H9 (cell line): ENCODE measurements around the gene LMLN. TPM values are rescaled to one million over a fixed set of nuclear protein-coding genes. Genes with fewer than 3 reads are reported as not detected.

Experiments
- DNase-seq: peaks from one replicate; pipeline ENCODE4 v3.0.0-alpha.2; 2017
- H2AFZ ChIP-seq: one replicate; pipeline ENCODE4 v1.6.1; 2013; ENCODE audit warnings: mild to moderate bottlenecking, low read length, control low read depth, moderate library complexity
- H2AK5ac ChIP-seq: 2 replicates; pipeline ENCODE4 v1.6.1; 2013; ENCODE audit warnings: low read length, control low read depth, mixed read lengths; ENCODE audit not compliant: insufficient read length
- H2BK120ac ChIP-seq: one replicate; pipeline ENCODE4 v1.6.1; 2013; ENCODE audit warnings: low read depth, mild to moderate bottlenecking, low read length, control low read depth, inconsistent platforms; ENCODE audit not compliant: poor library complexity, severe bottlenecking
- H2BK12ac ChIP-seq: 2 replicates; pipeline ENCODE4 v1.6.1; 2013; ENCODE audit warnings: low read length, control low read depth, mixed read lengths, low read depth; ENCODE audit not compliant: insufficient read length
- H2BK15ac ChIP-seq: 2 replicates; pipeline ENCODE4 v1.6.1; 2013; ENCODE audit warnings: low read depth, low read length, control low read depth
- H2BK20ac ChIP-seq: one replicate; pipeline ENCODE4 v1.6.1; 2013; ENCODE audit warnings: low read depth, mild to moderate bottlenecking, low read length, control low read depth, inconsistent platforms; ENCODE audit not compliant: poor library complexity, severe bottlenecking
- H2BK5ac ChIP-seq: 2 replicates; pipeline ENCODE4 v1.6.1; 2013; ENCODE audit warnings: low read length, control low read depth, mixed read lengths; ENCODE audit not compliant: insufficient read length
- H3K14ac ChIP-seq: 2 replicates; pipeline ENCODE4 v1.6.1; 2013; ENCODE audit warnings: low read length, control low read depth; ENCODE audit not compliant: insufficient read depth
- H3K18ac ChIP-seq: 2 replicates; pipeline ENCODE4 v1.6.1; 2013; ENCODE audit warnings: low read depth, mild to moderate bottlenecking, mixed read lengths, low read length, control low read depth; ENCODE audit not compliant: insufficient read length
- H3K23ac ChIP-seq: 2 replicates; pipeline ENCODE4 v1.6.1; 2013; ENCODE audit warnings: low read length, control low read depth, mixed read lengths, low read depth; ENCODE audit not compliant: insufficient read length
- H3K23me2 ChIP-seq: 2 replicates; pipeline ENCODE4 v1.6.1; 2013; ENCODE audit warnings: low read depth, mild to moderate bottlenecking, mixed read lengths, low read length, control low read depth; ENCODE audit not compliant: insufficient read length, poor library complexity, severe bottlenecking
- H3K27ac ChIP-seq: 2 replicates; pipeline ENCODE4 v1.5.1; 2013; ENCODE audit warnings: low read length, control low read depth, mixed read lengths, low read depth; ENCODE audit not compliant: insufficient read length
- H3K27me3 ChIP-seq: 2 replicates; pipeline ENCODE4 v1.6.1; 2013; ENCODE audit warnings: low read length, control low read depth, inconsistent platforms; ENCODE audit not compliant: insufficient read depth
- H3K4ac ChIP-seq: 2 replicates; pipeline ENCODE4 v1.6.1; 2013; ENCODE audit warnings: low read depth, mild to moderate bottlenecking, control low read depth, inconsistent platforms, low read length, moderate library complexity
- H3K4me1 ChIP-seq: 2 replicates; pipeline ENCODE4 v1.6.1; 2013; ENCODE audit warnings: low read length, control low read depth, inconsistent platforms; ENCODE audit not compliant: insufficient read depth
- H3K4me2 ChIP-seq: 2 replicates; pipeline ENCODE4 v1.6.1; 2013; ENCODE audit warnings: low read length, control low read depth, mixed read lengths; ENCODE audit not compliant: insufficient read length, insufficient read depth
- H3K56ac ChIP-seq: 2 replicates; pipeline ENCODE4 v1.6.1; 2013; ENCODE audit warnings: low read depth, mild to moderate bottlenecking, mixed read lengths, low read length, control low read depth; ENCODE audit not compliant: insufficient read length
- H3K79me1 ChIP-seq: 2 replicates; pipeline ENCODE4 v1.6.1; 2013; ENCODE audit warnings: low read depth, mild to moderate bottlenecking, moderate library complexity, low read length, control low read depth, inconsistent platforms; ENCODE audit not compliant: insufficient read depth, poor library complexity, severe bottlenecking
- H3K79me2 ChIP-seq: 2 replicates; pipeline ENCODE4 v1.6.1; 2013; ENCODE audit warnings: low read length, control low read depth, inconsistent platforms; ENCODE audit not compliant: insufficient read depth
- H3K9ac ChIP-seq: 2 replicates; pipeline ENCODE4 v1.6.1; 2013; ENCODE audit warnings: low read length, control low read depth, mixed read lengths; ENCODE audit not compliant: insufficient read length; ENCODE audit errors: extremely low read depth
- H3K9me3 ChIP-seq: one replicate; pipeline ENCODE4 v1.6.1; 2013; ENCODE audit warnings: low read depth, low read length, inconsistent platforms; ENCODE audit not compliant: control insufficient read depth
- H3T11ph ChIP-seq: one replicate; pipeline ENCODE4 v1.6.1; 2013; ENCODE audit warnings: mild to moderate bottlenecking, low read length, control low read depth, inconsistent platforms
- H4K20me1 ChIP-seq: one replicate; pipeline ENCODE4 v1.6.1; 2013; ENCODE audit not compliant: control insufficient read depth, insufficient read length, insufficient read depth
- H4K5ac ChIP-seq: 2 replicates; pipeline ENCODE4 v1.6.1; 2013; ENCODE audit warnings: low read depth, mild to moderate bottlenecking, mixed read lengths, low read length, control low read depth; ENCODE audit not compliant: insufficient read length
- H4K8ac ChIP-seq: replicated peaks from 2 replicates; pipeline ENCODE4 v1.6.1; 2013; ENCODE audit warnings: low read length, control low read depth, mixed read lengths, low read depth; ENCODE audit not compliant: insufficient read length
- H4K91ac ChIP-seq: 2 replicates; pipeline ENCODE4 v1.6.1; 2013; ENCODE audit warnings: low read depth, mild to moderate bottlenecking, moderate library complexity, mixed read lengths, low read length, control low read depth; ENCODE audit not compliant: insufficient read length
- H3K27ac Mint-ChIP-seq, 3 experiments: 2 replicates in 2 of 3; 3 replicates in 1 of 3; pipeline ENCODE4 v1.8.0; 2020 to 2021; ENCODE audit warnings: mixed read lengths in 3 of 3, mild to moderate bottlenecking in 1 of 3, moderate library complexity in 1 of 3
- H3K27me3 Mint-ChIP-seq: 2 replicates; pipeline ENCODE4 v1.8.0; 2021; ENCODE audit warnings: low read depth, mild to moderate bottlenecking, moderate library complexity, mixed read lengths
- H3K36me3 Mint-ChIP-seq, 3 experiments: 2 replicates in 2 of 3; 3 replicates in 1 of 3; pipeline ENCODE4 v1.8.0; 2020 to 2021; ENCODE audit warnings: low read depth in 3 of 3, mixed read lengths in 3 of 3; ENCODE audit not compliant: insufficient read depth in 1 of 3
- H3K4me1 Mint-ChIP-seq, 2 experiments: 2 replicates each; pipeline ENCODE4 v1.8.0; 2020; ENCODE audit warnings: mixed read lengths in 2 of 2
- H3K4me3 Mint-ChIP-seq, 2 experiments: 2 replicates in 1 of 2; 3 replicates in 1 of 2; pipeline ENCODE4 v1.8.0; 2020 to 2021; ENCODE audit warnings: mild to moderate bottlenecking in 2 of 2, mixed read lengths in 2 of 2, moderate library complexity in 1 of 2
- H3K9me3 Mint-ChIP-seq, 2 experiments: 2 replicates in 1 of 2; 3 replicates in 1 of 2; pipeline ENCODE4 v1.8.0; 2020; ENCODE audit warnings: mild to moderate bottlenecking in 2 of 2, mixed read lengths in 2 of 2, moderate library complexity in 1 of 2
- WGBS: extraction: QIAGEN DNeasy Blood & Tissue Kit; methylation state at CpG from one replicate; pipeline ENCODE4 v1.1.7; 2013; ENCODE audit warnings: missing lambda C conversion rate, low lambda C conversion rate, mixed read lengths; ENCODE audit not compliant: insufficient read length; ENCODE audit errors: extremely low coverage; 5-methylcytosine and 5-hydroxymethylcytosine counted together
- total RNA-seq: library from RNA; stranded (reverse); gene quantifications from 2 replicates; pipeline ENCODE4 v1.2.1, GENCODE V29; 2021
- TF ChIP-seq, protein P1 (sequence below): fragments of 200-600 bp; sonication (generic); conservative IDR thresholded peaks from 3 replicates; pipeline ENCODE4 v1.8.0; 2021; ENCODE audit warnings: antibody characterized with exemption, mild to moderate bottlenecking

LMLN gene
- total RNA-seq, 1 experiment from 2014 or later, result 3.8 TPM

DNA sequence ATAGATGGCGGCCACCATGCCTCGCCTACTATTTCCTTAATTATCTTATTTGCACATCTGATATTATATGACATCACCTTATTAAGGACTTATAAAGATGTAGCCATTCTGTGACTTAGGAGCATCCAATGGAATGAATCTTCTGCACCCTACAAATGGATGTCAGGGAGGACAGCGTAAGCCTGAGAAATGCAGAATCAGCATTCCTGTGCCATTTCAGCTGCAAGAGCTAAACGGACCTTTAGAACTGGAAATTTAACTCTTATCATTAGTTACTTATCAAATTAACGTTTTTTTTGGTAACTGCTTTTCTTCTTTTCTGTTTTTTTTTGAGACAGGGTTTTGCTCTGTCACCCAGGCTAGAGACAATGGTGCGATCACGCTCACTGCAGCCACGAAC lies 65.6 kb downstream of the LMLN start:
- Histone ChIP-seq H4K20me1 (no peaks in the 10 kb centered on the region), H2BK120ac (no peak overlapping the region), H3K14ac (no peak overlapping the region), H4K91ac (no peak overlapping the region), H3K9me3 (no peaks in the 10 kb centered on the region), H2BK12ac (no peak overlapping the region), H4K5ac (no peak overlapping the region), H3K79me1 (no peaks in the 10 kb centered on the region), H4K8ac (no peak overlapping the region), H3K23ac (no peak overlapping the region), H2BK15ac (no peak overlapping the region), H3T11ph (no peak overlapping the region), H2AK5ac (no peak overlapping the region), H3K56ac (no peak overlapping the region), H2AFZ (no peak overlapping the region), H3K9ac (no peak overlapping the region), H3K18ac (no peak overlapping the region), H3K4me2 (no peak overlapping the region), H3K27me3 (no peaks in the 10 kb centered on the region), H3K27ac (no peak overlapping the region), H3K4ac (no peak overlapping the region), H3K23me2 (no peaks in the 10 kb centered on the region), H3K79me2 (no peaks in the 10 kb centered on the region), H2BK20ac (no peak overlapping the region), H2BK5ac (no peak overlapping the region), H3K4me1 (no peaks in the 10 kb centered on the region)
- peaks cover 0 to 2% of the 10 kb centered on the region in 2 experiments; a peak in 1 of 4 replicates for H3K4me1 Mint-ChIP-seq
- no peak for DNase-seq
- H3K9me3 Mint-ChIP-seq, result no peaks in the 10 kb centered on the region
- H3K36me3 Mint-ChIP-seq, result no peaks in the 10 kb centered on the region
- H3K27ac Mint-ChIP-seq, result no peak overlapping the region
- TF ChIP-seq, protein P1, sequence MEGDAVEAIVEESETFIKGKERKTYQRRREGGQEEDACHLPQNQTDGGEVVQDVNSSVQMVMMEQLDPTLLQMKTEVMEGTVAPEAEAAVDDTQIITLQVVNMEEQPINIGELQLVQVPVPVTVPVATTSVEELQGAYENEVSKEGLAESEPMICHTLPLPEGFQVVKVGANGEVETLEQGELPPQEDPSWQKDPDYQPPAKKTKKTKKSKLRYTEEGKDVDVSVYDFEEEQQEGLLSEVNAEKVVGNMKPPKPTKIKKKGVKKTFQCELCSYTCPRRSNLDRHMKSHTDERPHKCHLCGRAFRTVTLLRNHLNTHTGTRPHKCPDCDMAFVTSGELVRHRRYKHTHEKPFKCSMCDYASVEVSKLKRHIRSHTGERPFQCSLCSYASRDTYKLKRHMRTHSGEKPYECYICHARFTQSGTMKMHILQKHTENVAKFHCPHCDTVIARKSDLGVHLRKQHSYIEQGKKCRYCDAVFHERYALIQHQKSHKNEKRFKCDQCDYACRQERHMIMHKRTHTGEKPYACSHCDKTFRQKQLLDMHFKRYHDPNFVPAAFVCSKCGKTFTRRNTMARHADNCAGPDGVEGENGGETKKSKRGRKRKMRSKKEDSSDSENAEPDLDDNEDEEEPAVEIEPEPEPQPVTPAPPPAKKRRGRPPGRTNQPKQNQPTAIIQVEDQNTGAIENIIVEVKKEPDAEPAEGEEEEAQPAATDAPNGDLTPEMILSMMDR, result no peak
- WGBS, result no CpG with 5 or more reads among the region's 8 CpGs
- H3K4me3 Mint-ChIP-seq, result no peak overlapping the region
- H3K27me3 Mint-ChIP-seq, result no peaks in the 10 kb centered on the region
